Suprapubic skin (tissue), 4 donors: ENCODE data around the gene TRDN. TPM values are rescaled to one million over a fixed set of nuclear protein-coding genes. Genes with fewer than 3 reads are reported as not detected.

Experiments used
- DNase-seq, 2 donors: peaks; one replicate each; pipeline ENCODE4 v3.0.0-alpha.2; 2019; ENCODE audit warnings: low spot score in 2 of 2
- H3K27ac ChIP-seq: fragments of 200-600 bp; sonication (generic); one replicate; pipeline ENCODE4 v1.5.1; 2019
- H3K27me3 ChIP-seq: fragments of 200-600 bp; sonication (generic); one replicate; pipeline ENCODE4 v1.5.1; 2019
- H3K36me3 ChIP-seq: fragments of 200-600 bp; sonication (generic); one replicate; pipeline ENCODE4 v1.5.1; 2019
- H3K4me1 ChIP-seq: fragments of 200-600 bp; sonication (generic); one replicate; pipeline ENCODE4 v1.5.1; 2019
- H3K4me3 ChIP-seq: fragments of 200-600 bp; sonication (generic); one replicate; pipeline ENCODE4 v1.5.1; 2019; ENCODE audit warnings: mild to moderate bottlenecking
- H3K9me3 ChIP-seq: fragments of 200-600 bp; sonication (generic); one replicate; pipeline ENCODE4 v1.5.1; 2019
- EP300 ChIP-seq: sonication (generic); formaldehyde crosslinking; IDR thresholded peaks from one replicate; pipeline ENCODE4 v1.6.1; 2017; ENCODE audit warnings: antibody characterized with exemption
- POLR2A ChIP-seq, 2 donors: fragments of 450-650 bp; IDR thresholded peaks; one replicate each; pipeline ENCODE4 v1.6.1; 2017; ENCODE audit warnings: antibody characterized with exemption in 2 of 2, mild to moderate bottlenecking in 2 of 2, moderate library complexity in 2 of 2
- POLR2AphosphoS5 ChIP-seq, 3 donors: sonication (generic); formaldehyde crosslinking; IDR thresholded peaks; one replicate each; pipeline ENCODE4 v1.6.1; 2017; ENCODE audit warnings: antibody characterized with exemption in 3 of 3
- WGBS: methylation state at CpG from one replicate; pipeline ENCODE4 v1.1.5; 2018; 5-methylcytosine and 5-hydroxymethylcytosine counted together
- total RNA-seq, 4 donors: library from RNA; depleted of rRNA; stranded (reverse); fragments of >200 nt; gene quantifications; one replicate each; pipeline ENCODE4 v1.1.0, GENCODE V29; 2016
- TF ChIP-seq, protein P1 (sequence below), 2 donors: fragments of 200-600 bp in 1 of 2; fragments of 450-650 bp in 1 of 2; sonication (generic) in 1 of 2; IDR thresholded peaks; one replicate each; pipeline ENCODE4 v1.5.1; 2016 to 2019; ENCODE audit warnings: antibody characterized with exemption in 2 of 2, mild to moderate bottlenecking in 1 of 2, moderate library complexity in 1 of 2

The TRDN gene
- total RNA-seq, 4 donors from 2014 or later: not detected

GRCh38 chr6:123610779-123611178 is 26.0 kb downstream of the TRDN start:
- no peak for DNase-seq
- H3K27ac ChIP-seq: no peak overlapping the region
- no peaks in the 10 kb centered on the region for H3K36me3 ChIP-seq
- no peaks in the 10 kb centered on the region for H3K4me1 ChIP-seq
- TF ChIP-seq POLR2AphosphoS5 (IDR thresholded peaks at IDR 0.05) (no peak), EP300 (no peak), POLR2A (IDR thresholded peaks at IDR 0.05) (no peak)
- TF ChIP-seq, protein P1, sequence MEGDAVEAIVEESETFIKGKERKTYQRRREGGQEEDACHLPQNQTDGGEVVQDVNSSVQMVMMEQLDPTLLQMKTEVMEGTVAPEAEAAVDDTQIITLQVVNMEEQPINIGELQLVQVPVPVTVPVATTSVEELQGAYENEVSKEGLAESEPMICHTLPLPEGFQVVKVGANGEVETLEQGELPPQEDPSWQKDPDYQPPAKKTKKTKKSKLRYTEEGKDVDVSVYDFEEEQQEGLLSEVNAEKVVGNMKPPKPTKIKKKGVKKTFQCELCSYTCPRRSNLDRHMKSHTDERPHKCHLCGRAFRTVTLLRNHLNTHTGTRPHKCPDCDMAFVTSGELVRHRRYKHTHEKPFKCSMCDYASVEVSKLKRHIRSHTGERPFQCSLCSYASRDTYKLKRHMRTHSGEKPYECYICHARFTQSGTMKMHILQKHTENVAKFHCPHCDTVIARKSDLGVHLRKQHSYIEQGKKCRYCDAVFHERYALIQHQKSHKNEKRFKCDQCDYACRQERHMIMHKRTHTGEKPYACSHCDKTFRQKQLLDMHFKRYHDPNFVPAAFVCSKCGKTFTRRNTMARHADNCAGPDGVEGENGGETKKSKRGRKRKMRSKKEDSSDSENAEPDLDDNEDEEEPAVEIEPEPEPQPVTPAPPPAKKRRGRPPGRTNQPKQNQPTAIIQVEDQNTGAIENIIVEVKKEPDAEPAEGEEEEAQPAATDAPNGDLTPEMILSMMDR (IDR thresholded peaks at IDR 0.05): no peak
- no peaks in the 10 kb centered on the region for H3K27me3 ChIP-seq
- H3K4me3 ChIP-seq: no peak overlapping the region
- H3K9me3 ChIP-seq: no peaks in the 10 kb centered on the region

DNA sequence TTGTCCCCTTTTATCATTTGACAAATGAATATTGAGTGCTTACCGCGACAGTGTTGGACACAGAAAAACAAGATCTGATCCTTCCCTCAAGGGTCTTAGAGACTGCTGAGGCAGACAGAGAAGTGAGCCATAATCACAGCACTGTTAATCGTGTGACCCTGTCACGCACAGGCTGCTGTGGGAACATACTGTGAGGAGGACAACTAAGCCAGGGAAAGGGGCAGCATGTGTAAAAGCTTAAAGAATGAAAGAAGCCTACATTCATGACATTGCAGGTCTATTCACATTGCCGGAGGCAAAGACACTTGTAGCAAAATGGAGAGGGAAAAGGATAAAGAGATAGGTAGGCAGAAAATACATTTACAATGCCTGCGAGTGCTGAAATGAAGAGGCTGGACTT is 32.7 kb downstream of the TRDN start:
- 62% methylated on average over 6 of the region's 6 CpGs for WGBS
- Histone ChIP-seq H3K4me3 (no peak overlapping the region), H3K9me3 (no peaks in the 10 kb centered on the region), H3K27me3 (no peaks in the 10 kb centered on the region), H3K4me1 (no peaks in the 10 kb centered on the region), H3K27ac (no peak overlapping the region), H3K36me3 (no peaks in the 10 kb centered on the region)
- DNase-seq: no peak
- TF ChIP-seq POLR2A (IDR thresholded peaks at IDR 0.05) (no peak), EP300 (no peak), POLR2AphosphoS5 (IDR thresholded peaks at IDR 0.05) (no peak)
- TF ChIP-seq, protein P1 (IDR thresholded peaks at IDR 0.05): no peak

DNA sequence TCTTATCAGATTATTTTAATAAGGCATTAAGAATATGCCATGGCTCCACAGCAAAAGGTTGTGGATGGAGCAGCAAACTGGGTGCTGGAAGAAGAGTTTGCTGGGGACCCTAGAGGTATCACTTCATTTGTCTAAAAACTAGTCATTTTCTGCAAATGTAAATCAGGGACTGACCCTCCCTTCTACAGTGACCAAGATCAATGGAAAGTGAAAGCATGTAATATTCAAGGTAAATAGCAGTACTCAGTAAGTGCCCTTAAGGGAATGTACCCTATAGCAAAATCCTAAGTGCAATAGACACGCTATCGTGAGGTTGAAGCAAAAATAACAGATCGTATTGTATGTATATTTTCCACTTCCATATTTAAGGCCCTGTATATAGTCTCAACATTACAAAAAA is 38.7 kb downstream of the TRDN start:
- Histone ChIP-seq H3K4me3 (no peak overlapping the region), H3K27me3 (no peaks in the 10 kb centered on the region), H3K4me1 (no peaks in the 10 kb centered on the region), H3K36me3 (no peaks in the 10 kb centered on the region), H3K9me3 (no peaks in the 10 kb centered on the region), H3K27ac (no peak overlapping the region)
- TF ChIP-seq POLR2A (IDR thresholded peaks at IDR 0.05): no peak
- no peak for TF ChIP-seq POLR2AphosphoS5 (IDR thresholded peaks at IDR 0.05)
- TF ChIP-seq, protein P1 (IDR thresholded peaks at IDR 0.05): no peak
- no peak for TF ChIP-seq EP300
- no peak for DNase-seq
- 93% methylated on average over 3 of the region's 3 CpGs for WGBS

GRCh38 chr6:123594776-123595175 is 42.0 kb downstream of the TRDN start:
- no peak overlapping the region for H3K4me3 ChIP-seq
- WGBS: 53% methylated on average over 2 of the region's 2 CpGs
- H3K36me3 ChIP-seq: no peaks in the 10 kb centered on the region
- no peaks in the 10 kb centered on the region for H3K4me1 ChIP-seq
- no peaks in the 10 kb centered on the region for H3K27me3 ChIP-seq
- no peak overlapping the region for H3K27ac ChIP-seq
- DNase-seq: no peak
- H3K9me3 ChIP-seq: no peaks in the 10 kb centered on the region
- TF ChIP-seq, protein P1 (IDR thresholded peaks at IDR 0.05): no peak
- TF ChIP-seq EP300 (no peak), POLR2A (IDR thresholded peaks at IDR 0.05) (no peak), POLR2AphosphoS5 (IDR thresholded peaks at IDR 0.05) (no peak)

GRCh38 chr6:123592426-123592825 is 44.3 kb downstream of the TRDN start:
- 83% methylated on average over 2 of the region's 2 CpGs for WGBS
- no peak for DNase-seq
- no peak overlapping the region for H3K4me3 ChIP-seq
- no peaks in the 10 kb centered on the region for H3K9me3 ChIP-seq
- no peaks in the 10 kb centered on the region for H3K36me3 ChIP-seq
- H3K4me1 ChIP-seq: no peaks in the 10 kb centered on the region
- no peak overlapping the region for H3K27ac ChIP-seq
- TF ChIP-seq POLR2A (IDR thresholded peaks at IDR 0.05) (no peak), EP300 (no peak), POLR2AphosphoS5 (IDR thresholded peaks at IDR 0.05) (no peak)
- TF ChIP-seq, protein P1 (IDR thresholded peaks at IDR 0.05): no peak
- H3K27me3 ChIP-seq: no peaks in the 10 kb centered on the region
